Measurements from ENCODE around the gene NRROS.

NRROS gene

DNA sequence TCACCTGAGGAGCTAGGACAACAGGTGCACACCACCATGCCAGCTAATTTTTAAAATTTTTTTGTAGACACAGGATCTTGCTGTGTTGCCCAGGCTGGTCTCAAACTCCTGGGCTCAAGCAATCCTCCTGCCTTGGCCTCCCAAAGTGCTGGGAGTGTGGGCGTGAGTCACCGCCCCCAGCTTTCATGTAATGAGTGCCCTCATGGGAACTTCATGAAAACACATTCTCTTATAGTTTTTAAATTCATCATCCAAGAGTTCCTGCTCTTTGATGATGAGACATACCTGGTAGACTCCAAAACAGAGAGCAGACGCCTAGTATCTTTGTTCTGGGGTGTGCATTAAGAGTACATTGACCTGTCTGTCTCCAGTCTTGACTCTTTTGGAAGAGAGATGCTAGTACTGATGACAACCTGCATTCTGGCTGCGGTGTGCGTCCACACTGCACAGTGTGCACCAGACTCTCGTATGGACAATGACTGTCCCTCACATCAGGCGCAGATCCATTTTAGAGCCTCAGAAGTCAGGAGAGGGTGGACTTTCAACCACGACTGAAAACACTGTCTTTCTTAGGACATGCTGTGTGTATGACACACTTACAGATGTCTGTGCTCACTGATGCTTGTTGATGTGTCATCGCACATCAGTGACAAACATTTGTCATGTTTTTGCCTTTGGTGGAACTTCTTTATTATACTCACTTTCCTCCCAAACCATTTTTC lies 2.0 kb downstream of the NRROS start:
- TF ChIP-seq, protein P1, sequence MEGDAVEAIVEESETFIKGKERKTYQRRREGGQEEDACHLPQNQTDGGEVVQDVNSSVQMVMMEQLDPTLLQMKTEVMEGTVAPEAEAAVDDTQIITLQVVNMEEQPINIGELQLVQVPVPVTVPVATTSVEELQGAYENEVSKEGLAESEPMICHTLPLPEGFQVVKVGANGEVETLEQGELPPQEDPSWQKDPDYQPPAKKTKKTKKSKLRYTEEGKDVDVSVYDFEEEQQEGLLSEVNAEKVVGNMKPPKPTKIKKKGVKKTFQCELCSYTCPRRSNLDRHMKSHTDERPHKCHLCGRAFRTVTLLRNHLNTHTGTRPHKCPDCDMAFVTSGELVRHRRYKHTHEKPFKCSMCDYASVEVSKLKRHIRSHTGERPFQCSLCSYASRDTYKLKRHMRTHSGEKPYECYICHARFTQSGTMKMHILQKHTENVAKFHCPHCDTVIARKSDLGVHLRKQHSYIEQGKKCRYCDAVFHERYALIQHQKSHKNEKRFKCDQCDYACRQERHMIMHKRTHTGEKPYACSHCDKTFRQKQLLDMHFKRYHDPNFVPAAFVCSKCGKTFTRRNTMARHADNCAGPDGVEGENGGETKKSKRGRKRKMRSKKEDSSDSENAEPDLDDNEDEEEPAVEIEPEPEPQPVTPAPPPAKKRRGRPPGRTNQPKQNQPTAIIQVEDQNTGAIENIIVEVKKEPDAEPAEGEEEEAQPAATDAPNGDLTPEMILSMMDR (IDR thresholded peaks at IDR 0.05; ENCODE audit: insufficient read depth, low read depth, low read length, missing control alignments) = no peak
- peak; percentile 54 for DNase-seq (ENCODE audit: low read depth)
- peak overlapping the region; percentile 85 for H3K4me3 ChIP-seq (ENCODE audit: low read depth, low read length)

DNA sequence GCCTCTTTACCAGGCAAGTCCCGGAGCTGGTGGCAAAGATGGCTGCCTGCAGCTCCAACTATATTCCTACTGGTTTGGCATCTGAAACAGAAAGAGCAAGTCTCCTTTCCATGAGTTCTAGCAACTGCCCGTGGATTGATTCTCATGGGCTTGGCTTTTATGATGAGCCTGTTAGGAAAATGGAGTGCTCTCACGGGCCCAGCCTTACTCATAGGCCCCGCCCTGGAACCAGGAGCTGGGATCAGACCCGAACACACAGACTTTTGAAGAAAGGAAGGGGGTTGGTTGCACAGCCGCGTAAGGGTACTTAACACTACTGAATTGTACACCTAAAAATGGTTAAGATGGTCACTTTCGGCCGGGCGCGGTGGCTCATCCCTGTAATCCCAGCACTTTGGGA lies 2.9 kb downstream of the NRROS start:
- peak; percentile 31 for DNase-seq (ENCODE audit: low read depth)
- H3K4me3 ChIP-seq (ENCODE audit: low read depth, low read length) = peak overlapping the region; percentile 85
- TF ChIP-seq, protein P1 (IDR thresholded peaks at IDR 0.05; ENCODE audit: insufficient read depth, low read depth, low read length, missing control alignments) = no peak

DNA sequence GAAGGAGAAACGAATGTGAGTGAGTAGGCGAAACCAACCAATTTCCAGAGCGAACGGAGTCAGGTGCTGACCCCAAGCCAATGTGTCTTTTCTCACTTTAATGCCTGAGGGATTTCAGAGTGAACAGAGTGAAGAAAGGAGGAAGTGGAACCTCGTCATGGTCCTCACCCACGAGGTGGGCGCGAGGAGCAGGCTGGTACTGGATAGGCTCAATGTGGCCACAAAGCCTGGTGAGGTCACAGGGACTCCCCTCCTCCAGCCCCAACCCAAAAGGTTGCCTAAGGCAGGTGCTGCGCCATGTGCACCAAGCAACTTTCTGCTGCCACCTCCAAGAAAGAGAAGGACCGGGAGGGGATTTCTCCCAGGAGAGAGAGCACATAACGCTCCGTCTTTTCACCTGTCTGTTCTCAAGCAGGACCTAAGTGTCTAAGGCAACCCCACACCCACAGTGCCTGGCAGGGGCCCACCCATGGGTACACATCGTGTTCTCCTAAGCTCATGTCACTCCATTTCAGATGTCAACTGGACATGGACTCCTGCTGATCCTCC lies 3.8 kb downstream of the NRROS start:
- TF ChIP-seq, protein P1 (IDR thresholded peaks at IDR 0.05; ENCODE audit: insufficient read depth, low read depth, low read length, missing control alignments) = no peak
- H3K4me3 ChIP-seq (ENCODE audit: low read depth, low read length) = peak overlapping the region; percentile 85
- peak; percentile 95 for DNase-seq (ENCODE audit: low read depth)

DNA sequence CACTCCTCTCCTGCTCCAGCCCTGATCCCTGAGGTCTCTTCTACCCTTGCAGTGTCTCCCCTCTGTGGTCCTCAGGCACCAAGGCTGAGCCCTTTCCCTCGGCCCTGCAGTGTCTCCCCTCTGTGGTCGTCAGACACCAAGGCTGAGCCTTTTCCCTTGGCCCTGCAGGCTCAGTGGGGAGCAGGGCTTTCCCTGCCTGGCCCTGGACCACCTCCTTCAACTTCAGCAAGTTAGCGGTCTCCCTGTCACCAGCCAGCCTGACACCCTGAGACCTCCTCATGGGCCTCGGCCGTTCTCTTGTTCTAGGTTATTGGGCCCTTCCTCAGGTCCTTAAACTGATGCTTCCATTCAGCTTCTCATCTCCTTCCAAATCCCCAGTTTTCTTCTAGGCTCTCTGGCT lies 4.3 kb downstream of the NRROS start:
- DNase-seq (ENCODE audit: low read depth) = no peak
- H3K4me3 ChIP-seq (ENCODE audit: low read depth, low read length) = no peak overlapping the region

DNA sequence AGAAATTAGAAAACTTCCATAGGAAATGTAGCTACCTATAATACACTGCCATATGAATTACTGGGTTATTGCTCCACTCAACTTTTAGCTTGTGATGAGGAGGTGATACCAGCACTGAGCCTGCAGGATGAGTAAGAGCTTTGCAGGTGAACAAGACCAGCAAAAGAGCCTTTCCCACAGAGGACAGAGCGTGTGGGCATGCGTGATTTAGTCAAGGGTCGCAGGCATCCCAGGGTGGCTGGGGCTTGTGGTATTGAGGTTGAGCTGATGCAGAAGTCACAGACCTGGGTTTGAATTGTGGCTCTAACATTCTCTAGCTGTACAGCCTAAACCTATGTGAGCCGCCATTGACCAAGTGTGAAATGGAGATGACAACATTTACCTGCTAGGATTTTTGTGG lies 5.6 kb downstream of the NRROS start:
- TF ChIP-seq, protein P1 (IDR thresholded peaks at IDR 0.05; ENCODE audit: insufficient read depth, low read depth, low read length, missing control alignments) = no peak
- no peak overlapping the region for H3K4me3 ChIP-seq (ENCODE audit: low read depth, low read length)
- no peak for DNase-seq (ENCODE audit: low read depth)

More for the DNA sequence above, 4.3 kb downstream of the NRROS start:
- TF ChIP-seq, protein P1 (IDR thresholded peaks at IDR 0.05; ENCODE audit: insufficient read depth, low read depth, low read length, missing control alignments) = no peak

DNA sequence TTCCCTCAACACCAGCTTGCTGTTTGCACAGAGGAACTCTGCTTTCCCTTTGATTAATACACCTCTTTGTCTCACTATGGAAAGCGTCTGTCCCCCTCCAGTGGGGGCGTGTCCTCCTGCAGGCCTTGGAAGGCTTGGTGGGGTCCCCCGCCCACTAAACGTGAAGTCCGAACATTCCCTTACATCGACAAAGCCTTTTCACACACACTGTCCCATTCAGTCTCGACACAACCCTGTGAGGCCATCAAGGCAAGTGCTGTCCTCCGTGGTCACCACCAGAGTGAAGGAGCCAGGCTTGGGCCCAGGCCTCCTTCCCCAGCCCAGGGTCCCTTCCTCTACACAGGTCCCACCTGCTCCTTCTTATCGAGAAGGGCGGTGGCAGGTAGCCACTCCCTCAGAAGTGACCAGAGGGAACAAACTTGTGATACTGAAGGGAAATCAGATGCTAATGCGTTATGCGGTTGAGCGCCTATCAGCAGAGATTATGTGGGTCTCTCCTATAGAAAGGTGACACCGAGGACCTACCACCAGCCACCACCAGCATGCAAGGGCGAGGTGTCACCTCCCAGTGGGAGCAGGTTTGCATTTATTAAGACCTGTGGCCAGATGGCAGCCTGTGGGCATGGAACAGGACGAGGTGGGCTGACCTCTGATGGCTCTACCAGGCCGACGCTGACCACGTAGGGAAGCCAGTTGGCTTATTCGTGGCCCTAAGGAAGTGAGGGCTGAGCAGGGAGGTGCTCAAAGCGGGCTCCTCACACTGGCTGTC lies 6.6 kb downstream of the NRROS start:
- no peak for DNase-seq (ENCODE audit: low read depth)

More for the DNA sequence above, 6.6 kb downstream of the NRROS start:
- TF ChIP-seq, protein P1 (IDR thresholded peaks at IDR 0.05; ENCODE audit: insufficient read depth, low read depth, low read length, missing control alignments) = no peak
- H3K4me3 ChIP-seq (ENCODE audit: low read depth, low read length) = no peak overlapping the region

Data from GM12865 (cell line).